ENCODE measurements around the gene SLC9C1.
A peak's percentile ranks its signal among the peaks of the same experiment; 100 is the strongest.

SLC9C1 gene

GRCh38 chr3:112131111-112131510, 162.9 kb downstream of the SLC9C1 start:
- no peak for DNase-seq (ENCODE audit: low read depth in 2 of 2)

GRCh38 chr3:112130638-112130993, 163.4 kb downstream of the SLC9C1 start:
- DNase-seq (ENCODE audit: low read depth in 2 of 2) = no peak

- no peak for DNase-seq (ENCODE audit: low read depth in 2 of 2)
Measured at GRCh38 chr3:112129925-112130637, 163.9 kb downstream of the SLC9C1 start.

- DNase-seq (ENCODE audit: low read depth in 2 of 2) = peak; percentile 9 to 14
Measured at GRCh38 chr3:112128843-112129727, 164.9 kb downstream of the SLC9C1 start.

DNA sequence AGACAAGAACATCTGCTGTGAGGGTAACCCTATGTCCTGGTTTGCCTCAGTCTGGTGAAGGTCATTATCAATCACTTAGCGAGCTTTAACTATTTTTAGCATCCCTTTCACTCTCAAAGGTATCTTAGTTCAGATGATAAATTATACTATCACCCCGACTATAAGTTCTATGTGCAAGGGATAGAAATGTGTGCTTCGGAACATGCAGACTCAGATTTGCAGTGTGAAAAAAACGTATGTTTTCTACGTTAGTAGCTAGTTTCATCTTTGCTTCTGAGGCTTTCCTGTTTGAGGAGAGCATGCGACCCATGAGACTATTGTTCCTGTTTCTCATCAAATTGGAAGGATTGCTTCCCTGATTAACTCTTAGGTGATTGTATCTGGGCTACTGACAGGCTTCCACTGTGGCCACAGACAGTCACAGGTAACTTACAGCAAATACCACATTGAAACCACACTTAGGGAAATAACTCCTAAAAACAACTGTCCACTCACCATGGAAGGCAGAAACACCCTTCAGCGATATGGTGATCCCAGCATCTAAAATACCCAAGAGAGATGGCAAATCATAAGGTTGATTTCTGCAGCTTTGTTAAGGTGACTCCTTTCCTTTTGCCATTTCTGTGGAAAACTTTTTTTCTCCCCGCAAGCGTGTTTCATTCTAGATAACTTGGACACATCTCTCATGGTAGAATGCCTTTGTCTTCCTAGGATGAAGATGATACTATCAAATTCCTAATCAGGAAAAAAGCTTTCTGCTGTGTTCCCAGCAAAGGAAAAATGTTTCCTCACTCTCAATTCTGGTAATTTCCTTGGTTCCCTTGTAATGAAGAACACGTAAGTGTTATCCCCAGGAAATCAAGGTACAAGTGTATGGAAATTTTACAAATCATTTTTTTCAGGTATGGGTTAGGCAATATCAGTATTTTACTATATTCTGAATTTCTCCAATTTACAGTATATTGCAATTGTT, 166.2 kb downstream of the SLC9C1 start:
- DNase-seq (ENCODE audit: low read depth in 2 of 2) = no peak

DNA sequence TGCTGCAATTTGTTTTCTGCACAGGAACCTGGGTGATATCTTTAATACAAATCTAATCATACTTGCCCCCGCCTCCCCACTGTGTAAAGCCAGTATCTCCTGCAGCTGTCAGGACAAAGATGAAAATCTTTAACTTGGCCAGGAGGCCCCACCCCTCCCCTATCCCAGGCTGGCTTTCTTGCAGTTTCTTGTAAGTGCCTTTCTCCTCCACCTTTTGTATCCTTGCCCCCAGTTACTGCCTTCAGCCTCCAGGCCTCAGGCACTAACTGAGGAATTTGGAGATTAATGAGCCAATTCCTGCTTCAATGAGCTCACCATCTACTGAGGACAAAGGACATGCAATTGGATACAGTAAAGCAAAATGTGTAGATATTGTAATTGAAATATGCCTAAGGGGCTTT, 167.5 kb downstream of the SLC9C1 start:
- no peak for DNase-seq (ENCODE audit: low read depth in 2 of 2)

DNA sequence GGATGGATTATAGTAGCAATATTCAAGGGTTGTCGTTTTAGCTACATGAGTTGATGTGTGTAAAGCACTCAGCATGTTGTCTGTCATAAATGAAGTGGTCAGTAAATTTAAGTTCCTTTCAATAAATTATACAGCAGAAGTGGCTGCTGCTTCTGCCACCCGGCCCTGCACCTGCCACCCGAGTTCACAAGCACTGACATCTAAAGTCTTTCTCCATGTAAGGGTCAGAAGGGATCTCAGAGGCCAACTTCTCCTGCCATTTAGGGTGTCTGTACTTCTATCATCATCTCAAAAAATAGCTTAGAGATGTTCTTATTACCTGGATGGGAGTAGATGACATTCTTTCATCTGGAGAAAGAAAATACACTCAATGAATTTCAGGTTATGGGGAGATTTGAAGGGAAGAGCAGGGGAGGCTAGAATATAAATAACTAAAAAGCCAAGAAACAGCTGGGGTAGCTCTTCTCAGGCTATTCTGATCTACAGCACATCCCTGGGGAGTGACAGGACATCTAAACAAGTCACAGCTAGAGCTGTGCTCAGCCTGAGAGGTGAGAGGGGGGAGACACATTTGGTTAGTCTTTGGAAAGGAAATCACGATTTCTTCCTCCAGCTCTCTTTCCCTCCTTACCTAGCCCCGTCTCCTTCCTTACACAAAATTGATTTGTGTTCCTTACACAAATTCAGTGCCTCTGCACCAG, 169.0 kb downstream of the SLC9C1 start:
- no peak for DNase-seq (ENCODE audit: low read depth in 2 of 2)

GRCh38 chr3:112123548-112123947, 170.5 kb downstream of the SLC9C1 start:
- DNase-seq (ENCODE audit: low read depth in 2 of 2) = no peak

DNA sequence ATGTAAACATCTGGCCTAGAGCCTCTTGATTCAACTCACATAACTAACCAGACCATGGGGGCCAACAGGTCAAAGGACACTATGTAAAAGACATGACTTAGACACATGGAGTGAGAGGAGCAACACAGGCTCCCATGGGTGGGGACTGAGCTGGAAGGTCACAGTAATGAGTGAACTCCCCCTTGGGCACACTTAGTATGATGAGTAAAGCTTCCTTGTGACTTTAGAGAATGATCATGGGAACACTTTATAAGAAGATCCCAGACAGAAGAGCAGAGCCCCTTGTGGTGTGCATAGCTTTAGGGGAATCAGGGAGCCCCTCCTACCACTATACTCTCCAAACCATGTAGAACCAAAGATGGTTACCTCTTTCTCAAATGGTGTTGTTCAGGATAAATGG, 171.1 kb downstream of the SLC9C1 start:
- DNase-seq (ENCODE audit: low read depth in 2 of 2) = no peak

DNA sequence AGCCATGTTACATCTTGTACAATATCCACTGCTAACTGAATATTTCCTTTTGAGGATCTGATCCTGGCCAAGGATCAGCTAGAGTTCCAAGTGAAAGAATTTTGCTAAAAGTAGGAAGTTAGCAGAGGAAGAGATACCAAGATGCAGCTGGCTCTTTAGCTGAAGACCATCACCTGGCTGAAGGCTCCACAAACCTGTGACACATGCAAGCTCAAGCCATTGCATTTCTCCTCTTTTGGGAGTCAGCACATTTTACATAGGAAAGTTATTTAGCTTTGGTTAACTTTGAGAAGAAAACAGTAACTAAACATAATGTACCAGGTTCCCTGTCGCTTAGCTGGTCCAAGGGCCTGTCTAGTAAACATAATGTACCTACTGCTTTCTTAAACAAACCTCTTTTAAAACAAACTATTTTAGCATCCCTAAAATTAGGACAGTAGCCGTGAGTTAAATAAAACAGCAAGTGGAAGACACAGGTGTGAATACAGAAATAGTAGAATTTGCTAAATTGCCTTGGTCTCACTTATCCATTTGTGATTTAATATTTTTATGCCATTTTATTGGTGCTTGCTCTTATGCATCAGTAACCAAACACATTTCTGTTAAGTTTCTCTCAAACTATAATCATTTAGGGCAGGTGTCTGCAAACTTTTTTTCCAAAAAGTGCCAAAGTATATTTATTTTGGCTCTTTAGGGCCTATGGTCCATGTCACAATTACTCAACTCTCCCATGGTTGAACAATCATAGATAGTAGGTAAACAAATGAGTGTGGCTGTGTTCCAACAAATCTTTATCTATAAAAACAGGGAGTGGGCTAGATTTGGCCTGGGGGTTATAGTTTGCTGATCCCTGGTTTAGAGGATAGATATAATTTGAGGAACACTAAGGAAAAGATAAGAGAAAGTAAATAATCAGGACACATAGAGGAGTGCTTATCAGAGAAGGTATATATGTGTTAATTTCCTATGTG, 172.2 kb downstream of the SLC9C1 start:
- no peak for DNase-seq (ENCODE audit: low read depth in 2 of 2)

- no peak for DNase-seq (ENCODE audit: low read depth in 2 of 2)
Measured at GRCh38 chr3:112119962-112120836, 173.8 kb downstream of the SLC9C1 start.

DNA sequence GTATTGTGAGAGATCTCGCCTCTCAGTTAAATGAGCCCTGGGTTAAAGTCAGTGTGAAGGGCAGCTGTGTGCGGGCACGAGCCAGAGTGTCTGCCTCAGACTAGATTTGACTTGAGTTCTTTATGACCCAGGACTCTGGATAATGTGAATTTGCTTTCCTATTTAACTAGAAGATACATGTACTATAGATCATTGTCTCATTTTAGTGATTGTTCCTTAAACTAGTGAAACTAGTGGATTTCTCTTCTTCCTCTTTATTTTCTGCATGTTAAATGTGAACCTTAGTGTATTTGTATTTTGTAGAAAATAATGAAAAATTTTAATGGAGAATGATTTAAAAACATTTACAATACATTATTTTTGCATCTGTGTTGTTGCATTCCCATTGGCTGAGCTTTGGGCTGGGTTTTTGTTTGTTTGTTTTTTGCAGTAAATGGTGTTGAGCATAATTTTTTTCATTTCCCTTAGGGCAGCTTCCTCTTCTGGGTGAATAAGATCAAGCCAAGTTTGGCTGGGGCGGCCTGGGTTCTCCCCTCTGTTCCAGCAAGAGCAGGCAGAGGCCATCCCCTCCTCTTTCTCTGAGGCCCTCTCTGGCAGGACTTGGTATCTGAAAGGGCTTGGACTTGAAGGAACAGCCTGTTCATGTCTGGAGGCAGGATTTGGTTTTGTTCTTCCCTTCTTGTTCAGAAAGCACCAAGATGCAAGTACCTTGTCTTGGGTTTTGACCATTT, 176.0 kb downstream of the SLC9C1 start:
- DNase-seq (ENCODE audit: low read depth in 2 of 2) = no peak

DNA sequence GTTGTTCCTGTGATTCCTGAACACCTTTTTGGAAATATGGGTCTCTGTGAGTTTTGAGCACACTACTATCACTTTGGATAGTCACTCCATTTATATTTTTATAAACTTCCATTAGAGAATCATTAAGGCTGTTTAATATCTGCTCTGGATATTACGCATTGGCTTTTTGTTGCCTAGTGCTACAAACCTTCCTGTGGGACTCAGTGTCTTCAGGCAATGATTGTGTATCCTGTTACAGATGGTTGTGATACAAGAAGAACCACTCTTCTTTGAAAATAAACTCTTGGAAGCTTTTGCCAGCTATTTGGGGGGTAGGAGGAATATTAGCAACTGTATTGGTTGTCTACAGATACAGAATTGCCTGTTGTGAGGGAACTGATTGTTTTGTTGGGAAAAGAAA, 176.6 kb downstream of the SLC9C1 start:
- DNase-seq (ENCODE audit: low read depth in 2 of 2) = no peak

GRCh38 chr3:112116748-112117186, 177.2 kb downstream of the SLC9C1 start:
- no peak for DNase-seq (ENCODE audit: low read depth in 2 of 2)

DNA sequence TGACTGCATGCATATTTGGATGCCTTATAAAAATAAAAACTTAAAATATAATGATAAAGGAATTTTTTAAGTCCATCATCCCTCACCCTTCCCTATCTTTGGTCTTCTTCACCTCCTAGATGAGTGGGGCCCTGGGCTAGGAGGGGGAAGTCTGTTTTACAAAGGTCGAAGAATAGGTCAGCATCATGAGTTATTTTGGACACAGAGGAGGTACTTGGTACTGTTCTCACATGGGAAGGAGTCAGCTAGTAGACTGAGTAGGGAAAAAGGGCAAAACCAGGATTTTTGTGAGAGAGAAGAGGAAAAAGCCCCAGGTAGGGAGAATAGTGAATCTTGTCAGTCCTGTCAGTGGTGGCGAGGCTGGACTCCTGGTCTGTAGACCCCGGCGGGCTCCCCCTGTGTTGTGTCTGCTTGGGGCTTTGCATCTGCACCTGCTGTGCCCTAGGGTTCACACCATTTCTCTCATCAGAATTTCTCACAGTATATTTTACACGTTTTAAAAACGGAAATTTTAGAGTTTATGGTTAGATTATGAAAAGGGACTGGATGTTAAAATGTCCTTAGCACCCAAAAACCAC, 178.1 kb downstream of the SLC9C1 start:
- DNase-seq (ENCODE audit: low read depth in 2 of 2) = no peak

GRCh38 chr3:112115161-112115739, 178.8 kb downstream of the SLC9C1 start:
- DNase-seq (ENCODE audit: low read depth in 2 of 2) = no peak

- DNase-seq (ENCODE audit: low read depth in 2 of 2) = no peak
Measured at GRCh38 chr3:112114576-112115160, 179.3 kb downstream of the SLC9C1 start.

Data from stimulated activated CD8-positive, alpha-beta memory T cell treated with anti-CD3 and anti-CD28 coated beads, Interleukin-2, amount 100 ng/mL, for 48 hours (primary cell).